Body of pancreas (tissue), 4 donors: ENCODE results near the gene HERC4. TPM values are rescaled to one million over a fixed set of nuclear protein-coding genes. Genes with fewer than 3 reads are reported as not detected.
"Not testable (repeated sequence)": the region's sequence is repeated elsewhere in the genome, so short reads cannot be mapped to it uniquely, and the experiment has no call there.

Source experiments
- ATAC-seq: fragments of 150-250 bp; one replicate; pipeline ENCODE4 v1.9.1; 2016
- DNase-seq, 4 donors: peaks; one replicate each; pipeline ENCODE4 v3.0.0-alpha.2; 2019
- H3K27ac ChIP-seq, 4 donors: fragments of 200-600 bp; sonication (generic); 1 replicate in 3 of 4; 2 replicates in 1 of 4; pipeline versions ENCODE4 v1.5.1 to v1.6.1; 2016 to 2019; ENCODE audit warnings: mild to moderate bottlenecking in 1 of 4, mixed read lengths in 1 of 4, moderate library complexity in 1 of 4
- H3K27me3 ChIP-seq, 2 donors: fragments of 200-600 bp; sonication (generic); one replicate each; pipeline ENCODE4 v1.6.0; 2016; ENCODE audit warnings: mild to moderate bottlenecking in 1 of 2
- H3K36me3 ChIP-seq, 2 donors: fragments of 200-600 bp; sonication (generic); replicated peaks in 1 of 2; 2 replicates each; pipeline ENCODE4 v1.5.1; 2016; ENCODE audit warnings: low read depth in 2 of 2; ENCODE audit not compliant: insufficient read depth in 1 of 2
- H3K4me1 ChIP-seq: fragments of 200-600 bp; sonication (generic); one replicate; pipeline ENCODE4 v1.6.0; 2016
- H3K4me3 ChIP-seq, 2 donors: fragments of 200-600 bp; sonication (generic); 1 replicate in 1 of 2; 2 replicates in 1 of 2; pipeline ENCODE4 v1.5.1; 2016 to 2019
- H3K9me3 ChIP-seq, 3 donors: fragments of 200-600 bp; sonication (generic); 1 replicate in 2 of 3; 2 replicates in 1 of 3; pipeline ENCODE4 v1.5.1; 2016
- POLR2A ChIP-seq, 3 donors: fragments of 450-650 bp; IDR thresholded peaks; one replicate each; pipeline ENCODE4 v1.6.1; 2016; ENCODE audit warnings: antibody characterized with exemption in 3 of 3, mild to moderate bottlenecking in 2 of 3
- WGBS, 2 donors: methylation state at CpG; one replicate each; pipeline ENCODE4 v1.1.5; 2017; 5-methylcytosine and 5-hydroxymethylcytosine counted together
- intact Hi-C: fragments of 100-400 bp; cut with DNase I; formaldehyde crosslinking; loops from one replicate; pipeline ENCODE4 v1.15.1; 2023
- total RNA-seq, 2 donors: library from RNA; depleted of rRNA; stranded (reverse); fragments of >200 nt; gene quantifications; one replicate each; pipeline ENCODE4 v1.1.0, GENCODE V29; 2016
- TF ChIP-seq, protein P1 (sequence below), 7 experiments: fragments of 450-650 bp in 4 of 7; fragments of 200-600 bp in 3 of 7; sonication (generic) in 3 of 7; IDR thresholded peaks; one replicate each; pipeline ENCODE4 v1.5.1; 2016 to 2019; ENCODE audit warnings: antibody characterized with exemption in 7 of 7

Gene HERC4
- total RNA-seq, 2 donors from 2014 or later = 21.4 to 42.8 TPM

DNA sequence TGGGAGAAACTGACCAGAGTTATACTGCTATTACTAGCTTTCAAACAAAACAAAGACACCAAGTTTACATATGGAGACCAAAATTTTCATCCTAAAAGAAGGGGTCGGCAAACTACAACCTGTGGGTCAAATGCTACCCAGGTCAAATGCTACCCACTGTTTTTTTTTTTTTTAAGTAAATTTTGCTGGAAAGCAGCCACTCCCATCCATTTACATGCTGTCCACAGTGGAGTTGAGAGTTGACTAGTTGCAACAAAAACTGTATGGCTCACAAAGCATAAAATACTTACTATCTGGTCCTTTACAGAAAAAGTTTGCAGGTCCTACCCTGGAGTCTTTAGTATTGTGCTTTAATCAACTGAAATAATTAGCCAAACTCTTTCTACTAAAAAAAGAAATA lies 99.2 kb downstream of the HERC4 start:
- H3K4me1 ChIP-seq = peaks cover 12% of the 10 kb centered on the region
- no peaks in the 10 kb centered on the region for H3K9me3 ChIP-seq
- no peak overlapping the region for H3K4me3 ChIP-seq
- H3K27me3 ChIP-seq = no peaks in the 10 kb centered on the region
- TF ChIP-seq, protein P1, sequence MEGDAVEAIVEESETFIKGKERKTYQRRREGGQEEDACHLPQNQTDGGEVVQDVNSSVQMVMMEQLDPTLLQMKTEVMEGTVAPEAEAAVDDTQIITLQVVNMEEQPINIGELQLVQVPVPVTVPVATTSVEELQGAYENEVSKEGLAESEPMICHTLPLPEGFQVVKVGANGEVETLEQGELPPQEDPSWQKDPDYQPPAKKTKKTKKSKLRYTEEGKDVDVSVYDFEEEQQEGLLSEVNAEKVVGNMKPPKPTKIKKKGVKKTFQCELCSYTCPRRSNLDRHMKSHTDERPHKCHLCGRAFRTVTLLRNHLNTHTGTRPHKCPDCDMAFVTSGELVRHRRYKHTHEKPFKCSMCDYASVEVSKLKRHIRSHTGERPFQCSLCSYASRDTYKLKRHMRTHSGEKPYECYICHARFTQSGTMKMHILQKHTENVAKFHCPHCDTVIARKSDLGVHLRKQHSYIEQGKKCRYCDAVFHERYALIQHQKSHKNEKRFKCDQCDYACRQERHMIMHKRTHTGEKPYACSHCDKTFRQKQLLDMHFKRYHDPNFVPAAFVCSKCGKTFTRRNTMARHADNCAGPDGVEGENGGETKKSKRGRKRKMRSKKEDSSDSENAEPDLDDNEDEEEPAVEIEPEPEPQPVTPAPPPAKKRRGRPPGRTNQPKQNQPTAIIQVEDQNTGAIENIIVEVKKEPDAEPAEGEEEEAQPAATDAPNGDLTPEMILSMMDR (IDR thresholded peaks at IDR 0.05) = no peak
- TF ChIP-seq POLR2A (IDR thresholded peaks at IDR 0.05) = no peak
- DNase-seq (no peak), ATAC-seq (no peak)
- intact Hi-C loops = no loop called here
- no peak overlapping the region for H3K27ac ChIP-seq
- 93 to 96% methylated on average over 1 of the region's 1 CpG for WGBS, 2 donors
- H3K36me3 ChIP-seq = peaks cover 3 to 6% of the 10 kb centered on the region in 2 donors

DNA sequence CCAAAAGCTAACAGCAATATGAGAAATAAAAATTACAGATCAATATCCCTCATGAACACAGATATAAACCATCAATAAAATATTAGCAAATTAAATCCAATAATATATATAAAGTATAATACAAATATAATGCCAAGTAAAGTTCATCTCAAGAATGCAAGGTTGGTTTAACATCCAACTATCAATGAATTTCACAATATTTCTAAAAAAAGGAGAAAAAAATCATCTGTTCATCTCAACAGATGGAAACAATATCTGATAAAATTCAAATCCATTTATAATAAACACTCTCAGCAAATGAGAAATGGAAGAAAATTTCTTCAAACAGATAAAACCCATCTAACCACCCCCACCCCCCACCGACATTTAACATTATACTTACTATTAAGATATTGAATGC lies 103.8 kb downstream of the HERC4 start:
- WGBS, 2 donors = 93 to 100% methylated on average over 1 of the region's 1 CpG
- no peak for TF ChIP-seq POLR2A (IDR thresholded peaks at IDR 0.05)
- TF ChIP-seq, protein P1 (IDR thresholded peaks at IDR 0.05) = no peak
- H3K4me3 ChIP-seq = no peak overlapping the region
- ATAC-seq (no peak), DNase-seq (no peak)
- no peaks in the 10 kb centered on the region for H3K27me3 ChIP-seq
- no peaks in the 10 kb centered on the region for H3K9me3 ChIP-seq
- H3K27ac ChIP-seq = no peak overlapping the region
- peaks cover 3 to 6% of the 10 kb centered on the region in 2 donors for H3K36me3 ChIP-seq
- intact Hi-C loops = no loop called here
- H3K4me1 ChIP-seq = no peaks in the 10 kb centered on the region

DNA sequence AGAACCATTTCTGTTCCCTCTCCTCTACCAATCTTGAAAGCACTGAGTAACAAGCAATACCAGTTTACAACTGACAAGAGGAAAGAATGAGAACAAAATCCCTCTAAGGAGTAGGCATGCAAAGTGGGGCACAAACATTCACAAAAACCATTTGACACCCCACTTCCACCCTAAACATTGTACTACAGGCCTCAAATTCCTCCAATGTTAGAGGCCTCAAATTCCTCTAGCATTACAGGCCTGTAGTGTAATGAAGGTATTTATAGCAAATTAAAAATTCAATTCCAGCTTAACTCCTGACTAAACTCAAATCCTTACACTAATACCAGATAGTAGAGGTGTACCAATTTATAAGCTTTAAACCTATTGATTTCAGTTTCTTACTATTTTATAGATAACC lies 105.2 kb downstream of the HERC4 start:
- H3K4me1 ChIP-seq = no peaks in the 10 kb centered on the region
- no peak for TF ChIP-seq POLR2A (IDR thresholded peaks at IDR 0.05)
- TF ChIP-seq, protein P1 (IDR thresholded peaks at IDR 0.05) = no peak
- H3K4me3 ChIP-seq = no peak overlapping the region
- DNase-seq (no peak), ATAC-seq (no peak)
- intact Hi-C loops = no loop called here
- H3K36me3 ChIP-seq = peaks cover 3 to 6% of the 10 kb centered on the region in 2 donors
- H3K27ac ChIP-seq = no peak overlapping the region
- H3K9me3 ChIP-seq = no peaks in the 10 kb centered on the region
- H3K27me3 ChIP-seq = no peaks in the 10 kb centered on the region

DNA sequence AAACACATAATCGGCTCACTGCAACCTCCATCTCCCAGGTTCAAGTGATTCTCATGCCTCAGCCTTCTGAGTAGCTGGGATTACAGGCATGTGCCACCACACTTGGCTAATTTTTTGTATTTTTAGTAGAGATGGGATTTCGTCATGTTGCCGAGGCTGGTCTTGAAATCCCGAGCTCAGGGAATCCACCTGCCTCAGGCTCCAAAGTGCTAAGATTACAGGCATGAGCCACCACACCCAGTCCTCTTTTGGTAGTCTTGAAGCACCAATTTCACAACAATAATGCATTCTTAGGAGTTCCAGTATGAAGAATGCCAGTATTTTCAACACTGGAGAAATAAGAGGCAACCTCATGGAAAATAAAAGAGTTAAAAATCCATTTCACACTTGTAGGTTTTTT lies 109.0 kb downstream of the HERC4 start:
- intact Hi-C loops, H3K9me3 ChIP-seq, H3K4me1 ChIP-seq, H3K36me3 ChIP-seq, H3K27ac ChIP-seq, H3K4me3 ChIP-seq, DNase-seq, ATAC-seq, H3K27me3 ChIP-seq: not testable (repeated sequence)
- WGBS, 2 donors = 92 to 94% methylated on average over 4 of the region's 4 CpGs

DNA sequence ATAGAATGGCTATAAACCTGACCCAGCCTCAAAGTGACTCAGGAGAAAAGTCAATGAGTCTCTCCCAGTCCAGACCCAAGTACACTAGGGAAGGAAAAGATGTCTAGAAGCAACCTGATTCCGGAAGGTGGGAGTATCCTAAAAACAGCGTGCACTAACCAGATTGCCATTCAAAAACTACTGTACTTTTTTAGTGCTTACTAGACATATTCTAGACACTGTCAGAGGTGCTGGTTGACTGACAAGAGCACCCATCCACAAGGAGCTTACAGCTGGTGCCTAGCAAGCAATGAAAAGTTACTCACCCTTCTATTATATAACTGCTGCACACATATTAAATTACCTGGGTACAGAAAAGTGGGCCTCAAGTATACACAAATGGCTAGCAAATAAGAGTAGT lies 109.6 kb downstream of the HERC4 start:
- no peaks in the 10 kb centered on the region for H3K4me1 ChIP-seq
- DNase-seq = no peak
- ATAC-seq = no peak
- no peaks in the 10 kb centered on the region for H3K9me3 ChIP-seq
- TF ChIP-seq, protein P1 (IDR thresholded peaks at IDR 0.05) = no peak
- TF ChIP-seq POLR2A (IDR thresholded peaks at IDR 0.05) = no peak
- intact Hi-C loops = no loop called here
- 100% methylated on average over 2 of the region's 2 CpGs for WGBS, 2 donors
- H3K4me3 ChIP-seq = no peak overlapping the region
- no peak overlapping the region for H3K27ac ChIP-seq
- H3K27me3 ChIP-seq = no peaks in the 10 kb centered on the region
- H3K36me3 ChIP-seq = no peaks in the 10 kb centered on the region
